Ascending aorta (tissue), 2 donors: ENCODE measurements around the gene CRB2. TPM values are rescaled to one million over a fixed set of nuclear protein-coding genes. Genes with fewer than 3 reads are reported as not detected.
A peak's percentile ranks its signal among the peaks of the same experiment; 100 is the strongest.

Experiments used
- DNase-seq, 2 donors: peaks; one replicate each; pipeline ENCODE4 v3.0.0-alpha.2; 2019; ENCODE audit warnings: low spot score in 2 of 2
- H3K27ac ChIP-seq, 2 donors: fragments of 200-600 bp; sonication (generic); one replicate each; pipeline ENCODE4 v1.5.1; 2016 to 2017; ENCODE audit warnings: mild to moderate bottlenecking in 1 of 2
- H3K27me3 ChIP-seq: fragments of 200-600 bp; sonication (generic); one replicate; pipeline ENCODE4 v1.5.1; 2017
- H3K36me3 ChIP-seq, 2 donors: fragments of 200-600 bp; sonication (generic); one replicate each; pipeline ENCODE4 v1.5.1; 2016
- H3K4me1 ChIP-seq, 2 donors: fragments of 200-600 bp; sonication (generic); one replicate each; pipeline ENCODE4 v1.5.1; 2016 to 2017; ENCODE audit warnings: mild to moderate bottlenecking in 1 of 2
- H3K4me3 ChIP-seq, 2 donors: fragments of 200-600 bp; sonication (generic); one replicate each; pipeline ENCODE4 v1.5.1; 2016 to 2017; ENCODE audit warnings: mild to moderate bottlenecking in 1 of 2
- H3K9me3 ChIP-seq, 2 donors: fragments of 200-600 bp; sonication (generic); one replicate each; pipeline ENCODE4 v1.5.1; 2016
- CTCF ChIP-seq, 3 experiments: fragments of 200-600 bp in 2 of 3; fragments of 450-650 bp in 1 of 3; sonication (generic) in 2 of 3; IDR thresholded peaks; one replicate each; pipeline ENCODE4 v1.5.1; 2016 to 2019; ENCODE audit warnings: antibody characterized with exemption in 3 of 3, mild to moderate bottlenecking in 1 of 3, moderate library complexity in 1 of 3
- intact Hi-C: fragments of 100-400 bp; cut with DNase I; formaldehyde crosslinking; loops from one replicate; pipeline ENCODE4 v1.15.1; 2023
- total RNA-seq: library from RNA; depleted of rRNA; stranded (reverse); fragments of >200 nt; gene quantifications from one replicate; pipeline ENCODE4 v1.1.0, GENCODE V29; 2016

CRB2 gene
- total RNA-seq, 1 donor from 2014 or later: not detected

GRCh38 chr9:123399803-123400378, 43.9 kb downstream of the CRB2 start:
- Histone ChIP-seq H3K36me3 (no peaks in the 10 kb centered on the region), H3K27ac (no peak overlapping the region), H3K4me3 (no peak overlapping the region), H3K9me3 (no peaks in the 10 kb centered on the region), H3K4me1 (no peaks in the 10 kb centered on the region), H3K27me3 (no peaks in the 10 kb centered on the region)
- DNase-seq: no peak
- intact Hi-C loops: no loop called here
- peak in 1 of 3 experiments; percentile 8 for TF ChIP-seq CTCF (IDR thresholded peaks at IDR 0.05)

GRCh38 chr9:123400926-123401503, 45.0 kb downstream of the CRB2 start:
- Histone ChIP-seq H3K9me3 (no peaks in the 10 kb centered on the region), H3K4me3 (peak overlapping the region in 1 of 2 donors; percentile 46), H3K36me3 (no peaks in the 10 kb centered on the region), H3K4me1 (no peaks in the 10 kb centered on the region), H3K27me3 (no peaks in the 10 kb centered on the region), H3K27ac (peak overlapping the region; percentile 43 to 56)
- intact Hi-C loops: no loop called here
- TF ChIP-seq CTCF (IDR thresholded peaks at IDR 0.05): no peak
- no peak for DNase-seq

- peak overlapping the region; percentile 43 to 56 for H3K27ac ChIP-seq
- DNase-seq: no peak
- TF ChIP-seq CTCF (IDR thresholded peaks at IDR 0.05): peak; percentile 49 to 69 (median 51)
These were observed 46.0 kb downstream of the CRB2 start for GRCh38 chr9:123401879-123402513.

GRCh38 chr9:123402981-123403509, 47.0 kb downstream of the CRB2 start:
- H3K36me3 ChIP-seq: no peaks in the 10 kb centered on the region
- intact Hi-C loops: no loop called here

More at GRCh38 chr9:123401879-123402513, 46.0 kb downstream of the CRB2 start:
- intact Hi-C loops: no loop called here
- Histone ChIP-seq H3K9me3 (no peaks in the 10 kb centered on the region), H3K27me3 (no peaks in the 10 kb centered on the region), H3K4me3 (peak overlapping the region in 1 of 2 donors; percentile 46), H3K36me3 (no peaks in the 10 kb centered on the region), H3K4me1 (no peaks in the 10 kb centered on the region)

GRCh38 chr9:123406016-123406415, 50.0 kb downstream of the CRB2 start:
- Histone ChIP-seq H3K4me1 (no peaks in the 10 kb centered on the region), H3K4me3 (no peak overlapping the region), H3K9me3 (no peaks in the 10 kb centered on the region), H3K27ac (no peak overlapping the region), H3K36me3 (no peaks in the 10 kb centered on the region), H3K27me3 (no peaks in the 10 kb centered on the region)
- no peak for DNase-seq
- no peak for TF ChIP-seq CTCF (IDR thresholded peaks at IDR 0.05)
- intact Hi-C loops: no loop called here

More at GRCh38 chr9:123402981-123403509, 47.0 kb downstream of the CRB2 start:
- Histone ChIP-seq H3K9me3 (no peaks in the 10 kb centered on the region), H3K4me1 (no peaks in the 10 kb centered on the region), H3K27me3 (no peaks in the 10 kb centered on the region), H3K27ac (no peak overlapping the region), H3K4me3 (no peak overlapping the region)
- DNase-seq: no peak
- TF ChIP-seq CTCF (IDR thresholded peaks at IDR 0.05): no peak
